GM21723 (cell line): ENCODE measurements around the gene TTLL4.
"Not testable (repeated sequence)": the region's sequence is repeated elsewhere in the genome, so short reads cannot be mapped to it uniquely, and the experiment has no call there.

ENCODE experiments used
- ATAC-seq: cut with Tn5 transposase; IDR thresholded peaks from one replicate; pipeline ENCODE4 v1.9.1; 2021; ENCODE audit warnings: mild to moderate bottlenecking, moderate library complexity; ENCODE audit not compliant: unreplicated experiment

TTLL4 gene

GRCh38 chr2:218736531-218736930 lies 25.9 kb downstream of the TTLL4 start:
- no peak for ATAC-seq

GRCh38 chr2:218743068-218743467 lies 32.4 kb downstream of the TTLL4 start:
- no peak for ATAC-seq

- no peak for ATAC-seq
These were observed 34.0 kb downstream of the TTLL4 start for GRCh38 chr2:218744615-218745014.

- no peak for ATAC-seq
These were observed 34.5 kb downstream of the TTLL4 start for GRCh38 chr2:218745160-218745558.

- ATAC-seq: no peak
These were observed 35.2 kb downstream of the TTLL4 start for GRCh38 chr2:218745559-218746469.

GRCh38 chr2:218746470-218746795 lies 35.8 kb downstream of the TTLL4 start:
- no peak for ATAC-seq

- no peak for ATAC-seq
These were observed 36.3 kb downstream of the TTLL4 start for GRCh38 chr2:218746960-218747359.

GRCh38 chr2:218748741-218749441 lies 38.3 kb downstream of the TTLL4 start:
- no peak for ATAC-seq

- ATAC-seq: no peak
These were observed 43.6 kb downstream of the TTLL4 start for GRCh38 chr2:218754201-218754600.

- ATAC-seq: no peak
These were observed 44.1 kb downstream of the TTLL4 start for GRCh38 chr2:218754781-218755180.

GRCh38 chr2:218755198-218755566 lies 44.5 kb downstream of the TTLL4 start:
- ATAC-seq: no peak

GRCh38 chr2:218755567-218756404 lies 45.2 kb downstream of the TTLL4 start:
- ATAC-seq: no peak

GRCh38 chr2:218756599-218757377 lies 46.2 kb downstream of the TTLL4 start:
- no peak for ATAC-seq

- no peak for ATAC-seq
These were observed 51.2 kb downstream of the TTLL4 start for GRCh38 chr2:218761795-218762194.

- not testable (repeated sequence) for ATAC-seq
These were observed 62.1 kb downstream of the TTLL4 start for GRCh38 chr2:218772759-218773158.

- ATAC-seq: no peak
These were observed 63.2 kb downstream of the TTLL4 start for GRCh38 chr2:218773881-218774280.

GRCh38 chr2:218776488-218776887 lies 65.9 kb downstream of the TTLL4 start:
- no peak for ATAC-seq

- ATAC-seq: no peak
These were observed 66.8 kb downstream of the TTLL4 start for GRCh38 chr2:218777276-218777990.

- ATAC-seq: no peak
These were observed 69.4 kb downstream of the TTLL4 start for GRCh38 chr2:218780046-218780445.
